Mesenchymal stem cell (in vitro differentiated cells and primary cell): Measurements from ENCODE around the gene PODXL2.

Experiments
- DNase-seq: peaks from one replicate; pipeline ENCODE4 v3.0.0-alpha.2; 2013
- H2AFZ ChIP-seq: one replicate; pipeline ENCODE4 v1.6.1; 2013; ENCODE audit warnings: low read depth, mild to moderate bottlenecking, control low read depth, inconsistent platforms, low read length, moderate library complexity
- H2AK5ac ChIP-seq: 2 replicates; pipeline ENCODE4 v1.6.1; 2013; ENCODE audit warnings: low read length, moderate library complexity, mild to moderate bottlenecking, inconsistent platforms; ENCODE audit not compliant: severe bottlenecking
- H2BK120ac ChIP-seq: one replicate; pipeline ENCODE4 v1.6.1; 2013; ENCODE audit warnings: low read depth, mild to moderate bottlenecking, inconsistent platforms, low read length, moderate library complexity
- H2BK12ac ChIP-seq, 2 experiments: one replicate each; pipeline ENCODE4 v1.6.1; 2013; ENCODE audit warnings: inconsistent platforms in 2 of 2, low read length in 2 of 2, mild to moderate bottlenecking in 2 of 2, moderate library complexity in 2 of 2, control low read depth in 1 of 2
- H2BK15ac ChIP-seq: one replicate; pipeline ENCODE4 v1.6.1; 2013; ENCODE audit warnings: mild to moderate bottlenecking, low read depth, inconsistent platforms; ENCODE audit not compliant: poor library complexity, severe bottlenecking
- H2BK5ac ChIP-seq: 2 replicates; pipeline ENCODE4 v1.6.1; 2013; ENCODE audit warnings: low read depth, mild to moderate bottlenecking, low read length, control low read depth, inconsistent platforms; ENCODE audit not compliant: poor library complexity, severe bottlenecking
- H3K14ac ChIP-seq, 2 experiments: one replicate each; pipeline ENCODE4 v1.6.1; 2013; ENCODE audit warnings: inconsistent platforms in 2 of 2, low read length in 2 of 2, control low read depth in 1 of 2, mild to moderate bottlenecking in 1 of 2, moderate library complexity in 1 of 2
- H3K18ac ChIP-seq, 2 experiments: one replicate each; pipeline ENCODE4 v1.6.1; 2013; ENCODE audit warnings: inconsistent platforms in 2 of 2, low read length in 2 of 2, control low read depth in 1 of 2, low read depth in 1 of 2, mild to moderate bottlenecking in 1 of 2
- H3K23ac ChIP-seq, 2 experiments: one replicate each; pipeline ENCODE4 v1.6.1; 2013; ENCODE audit warnings: inconsistent platforms in 2 of 2, low read length in 2 of 2, mild to moderate bottlenecking in 2 of 2, moderate library complexity in 2 of 2, control low read depth in 1 of 2
- H3K27ac ChIP-seq: 2 replicates; pipeline ENCODE4 v1.5.1; 2013; ENCODE audit warnings: mild to moderate bottlenecking, moderate library complexity, low read length, control low read depth, inconsistent platforms; ENCODE audit not compliant: poor library complexity, severe bottlenecking
- H3K27me3 ChIP-seq, 2 experiments: 2 replicates each; pipeline versions ENCODE4 v1.6.1 to v1.7.0; 2013; ENCODE audit warnings: low read length in 2 of 2, mild to moderate bottlenecking in 2 of 2, moderate library complexity in 2 of 2, control low read depth in 1 of 2, inconsistent platforms in 1 of 2; ENCODE audit not compliant: control insufficient read depth in 1 of 2, insufficient read depth in 1 of 2
- H3K36me3 ChIP-seq, 2 experiments: 2 replicates each; pipeline versions ENCODE4 v1.6.1 to v1.7.0; 2013; ENCODE audit warnings: low read length in 2 of 2, control low read depth in 1 of 2, inconsistent platforms in 1 of 2, low read depth in 1 of 2, mild to moderate bottlenecking in 1 of 2; ENCODE audit not compliant: insufficient read depth in 2 of 2, control insufficient read depth in 1 of 2
- H3K4ac ChIP-seq, 2 experiments: one replicate each; pipeline ENCODE4 v1.6.1; 2013; ENCODE audit warnings: inconsistent platforms in 2 of 2, low read length in 2 of 2, mild to moderate bottlenecking in 2 of 2, moderate library complexity in 2 of 2, control low read depth in 1 of 2, low read depth in 1 of 2
- H3K4me1 ChIP-seq: 2 replicates; pipeline ENCODE4 v1.6.1; 2013; ENCODE audit warnings: low read depth, low read length, control low read depth; ENCODE audit not compliant: control insufficient read depth, insufficient read depth
- H3K4me2 ChIP-seq: 2 replicates; pipeline ENCODE4 v1.6.1; 2013; ENCODE audit warnings: low read length, mild to moderate bottlenecking, inconsistent platforms; ENCODE audit not compliant: poor library complexity, severe bottlenecking
- H3K4me3 ChIP-seq, 2 experiments: 2 replicates each; pipeline versions ENCODE4 v1.5.1 to v1.7.0; 2013; ENCODE audit warnings: low read length in 2 of 2, mild to moderate bottlenecking in 2 of 2, control low read depth in 1 of 2, low read depth in 1 of 2; ENCODE audit not compliant: insufficient read depth in 1 of 2
- H3K79me1 ChIP-seq: replicated peaks from 2 replicates; pipeline ENCODE4 v1.6.1; 2013; ENCODE audit warnings: mild to moderate bottlenecking, control low read depth, low read length, inconsistent platforms; ENCODE audit not compliant: poor library complexity, severe bottlenecking
- H3K9ac ChIP-seq: 2 replicates; pipeline ENCODE4 v1.7.0; 2013; ENCODE audit warnings: mild to moderate bottlenecking, low read length, moderate library complexity
- H3K9me3 ChIP-seq: 2 replicates; pipeline ENCODE4 v1.7.0; 2013; ENCODE audit warnings: mild to moderate bottlenecking, low read length; ENCODE audit not compliant: control insufficient read depth
- H4K8ac ChIP-seq: one replicate; pipeline ENCODE4 v1.6.1; 2013; ENCODE audit warnings: inconsistent platforms, mild to moderate bottlenecking, low read length, moderate library complexity
- H4K91ac ChIP-seq: one replicate; pipeline ENCODE4 v1.6.1; 2013; ENCODE audit warnings: mild to moderate bottlenecking, low read length, inconsistent platforms
- WGBS: methylation state at CpG from one replicate; pipeline ENCODE4 v1.1.7; 2013; ENCODE audit warnings: mixed read lengths; 5-methylcytosine and 5-hydroxymethylcytosine counted together

Gene PODXL2

DNA sequence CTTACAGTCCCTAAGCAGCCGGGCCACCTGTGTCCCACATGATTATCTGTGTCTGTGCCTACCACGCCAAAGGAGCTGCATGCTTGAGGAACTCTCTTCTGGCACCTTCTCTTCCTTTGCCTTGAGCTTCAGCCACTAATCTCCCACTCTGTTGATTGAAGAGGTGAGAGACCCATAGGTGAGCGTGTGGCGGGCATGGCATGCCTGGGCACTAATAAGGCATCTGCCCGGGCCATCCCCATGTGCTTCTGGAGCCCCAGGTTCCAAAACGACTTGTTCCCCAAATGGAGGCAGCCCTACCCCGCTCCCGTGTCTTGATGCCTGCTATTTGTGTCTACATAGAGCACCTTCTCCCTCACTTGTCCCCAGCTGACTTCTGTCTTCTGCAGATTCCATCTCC is 17.7 kb upstream of the PODXL2 start:
- H3K9me3 ChIP-seq = no peaks in the 10 kb centered on the region
- no peak overlapping the region for H3K9ac ChIP-seq
- H3K4me2 ChIP-seq = no peak overlapping the region
- peaks cover 36 to 49% of the 10 kb centered on the region in 2 experiments for H3K36me3 ChIP-seq
- no peak for DNase-seq
- H3K27me3 ChIP-seq = no peaks in the 10 kb centered on the region
- 96% methylated on average over 8 of the region's 8 CpGs for WGBS
- no peak overlapping the region for H4K8ac ChIP-seq
- H4K91ac ChIP-seq = no peak overlapping the region
- no peak overlapping the region for H3K27ac ChIP-seq
- no peak overlapping the region for H2AFZ ChIP-seq
- peaks cover 2% of the 10 kb centered on the region for H3K79me1 ChIP-seq
- H2AK5ac ChIP-seq = no peak overlapping the region
- no peak overlapping the region for H2BK12ac ChIP-seq
- H2BK120ac ChIP-seq = no peak overlapping the region
- H3K4ac ChIP-seq = no peak overlapping the region
- H3K4me3 ChIP-seq = no peak overlapping the region
- no peak overlapping the region for H3K14ac ChIP-seq
- no peak overlapping the region for H2BK15ac ChIP-seq
- no peak overlapping the region for H2BK5ac ChIP-seq
- H3K23ac ChIP-seq = no peak overlapping the region
- no peak overlapping the region for H3K18ac ChIP-seq
- peaks cover 12% of the 10 kb centered on the region for H3K4me1 ChIP-seq

DNA sequence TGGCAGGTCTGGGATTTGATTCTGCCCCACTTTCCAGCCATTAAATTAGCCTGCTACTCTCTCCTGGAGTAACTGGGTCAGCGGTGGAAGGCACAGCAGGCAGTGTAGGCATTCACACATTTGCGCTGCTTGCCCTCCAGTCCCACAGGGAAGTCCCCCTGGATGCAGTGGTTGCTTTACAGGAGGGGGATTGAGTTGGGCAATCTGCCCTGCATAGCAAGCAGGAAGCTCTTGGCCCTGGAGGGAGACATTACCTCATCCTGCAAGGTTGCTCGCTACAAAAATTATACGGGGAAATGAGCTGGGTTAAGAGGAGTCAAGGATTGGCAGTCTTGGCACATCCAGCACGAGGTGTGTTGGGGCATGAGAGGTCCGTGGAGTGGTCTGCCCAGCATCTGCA is 16.0 kb upstream of the PODXL2 start:
- no peak overlapping the region for H2BK12ac ChIP-seq
- no peak overlapping the region for H2BK15ac ChIP-seq
- H3K9ac ChIP-seq = no peak overlapping the region
- H3K27ac ChIP-seq = no peak overlapping the region
- no peak overlapping the region for H2BK5ac ChIP-seq
- no peak overlapping the region for H3K18ac ChIP-seq
- no peak overlapping the region for H3K23ac ChIP-seq
- H3K4ac ChIP-seq = no peak overlapping the region
- no peak overlapping the region for H3K14ac ChIP-seq
- DNase-seq = no peak
- H3K4me3 ChIP-seq = no peak overlapping the region
- H3K79me1 ChIP-seq = peaks cover 2% of the 10 kb centered on the region
- no peaks in the 10 kb centered on the region for H3K9me3 ChIP-seq
- no peak overlapping the region for H2AFZ ChIP-seq
- H3K4me1 ChIP-seq = peaks cover 12% of the 10 kb centered on the region
- no peak overlapping the region for H3K4me2 ChIP-seq
- no peak overlapping the region for H2AK5ac ChIP-seq
- no peak overlapping the region for H4K8ac ChIP-seq
- H3K36me3 ChIP-seq = peaks cover 37 to 48% of the 10 kb centered on the region in 2 experiments
- no peaks in the 10 kb centered on the region for H3K27me3 ChIP-seq
- no peak overlapping the region for H4K91ac ChIP-seq
- H2BK120ac ChIP-seq = no peak overlapping the region
- WGBS = 92% methylated on average over 6 of the region's 6 CpGs

DNA sequence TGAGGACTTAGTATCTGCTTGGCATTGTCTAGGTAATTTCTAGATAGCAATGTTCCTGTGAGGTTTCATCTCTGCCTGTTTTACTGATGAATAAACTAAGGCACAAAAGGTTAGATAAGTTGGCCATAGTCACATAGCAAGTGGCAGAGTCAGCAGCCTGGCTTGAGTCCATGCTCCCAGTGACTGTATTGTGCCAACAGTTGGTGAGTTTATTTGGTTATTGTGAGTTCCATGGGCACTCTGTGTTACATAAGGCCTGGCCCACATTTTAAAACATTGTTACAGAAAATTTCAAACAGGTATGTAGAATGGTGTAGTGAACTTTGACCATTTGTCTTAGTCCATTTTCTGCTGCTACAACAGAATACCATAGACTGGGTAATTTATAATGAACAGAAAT is 15.6 kb upstream of the PODXL2 start:
- Histone ChIP-seq H3K4me2 (no peak overlapping the region), H2BK120ac (no peak overlapping the region), H3K9me3 (no peaks in the 10 kb centered on the region), H2AFZ (no peak overlapping the region), H3K27ac (no peak overlapping the region), H3K4me3 (no peak overlapping the region), H3K9ac (no peak overlapping the region), H4K8ac (no peak overlapping the region), H3K4me1 (peaks cover 12% of the 10 kb centered on the region), H2AK5ac (no peak overlapping the region), H3K27me3 (no peaks in the 10 kb centered on the region), H3K18ac (no peak overlapping the region), H3K23ac (no peak overlapping the region), H3K4ac (no peak overlapping the region), H3K36me3 (peaks cover 37 to 48% of the 10 kb centered on the region in 2 experiments), H3K14ac (no peak overlapping the region), H3K79me1 (peaks cover 2% of the 10 kb centered on the region), H4K91ac (no peak overlapping the region), H2BK15ac (no peak overlapping the region), H2BK5ac (no peak overlapping the region), H2BK12ac (no peak overlapping the region)
- DNase-seq = no peak

DNA sequence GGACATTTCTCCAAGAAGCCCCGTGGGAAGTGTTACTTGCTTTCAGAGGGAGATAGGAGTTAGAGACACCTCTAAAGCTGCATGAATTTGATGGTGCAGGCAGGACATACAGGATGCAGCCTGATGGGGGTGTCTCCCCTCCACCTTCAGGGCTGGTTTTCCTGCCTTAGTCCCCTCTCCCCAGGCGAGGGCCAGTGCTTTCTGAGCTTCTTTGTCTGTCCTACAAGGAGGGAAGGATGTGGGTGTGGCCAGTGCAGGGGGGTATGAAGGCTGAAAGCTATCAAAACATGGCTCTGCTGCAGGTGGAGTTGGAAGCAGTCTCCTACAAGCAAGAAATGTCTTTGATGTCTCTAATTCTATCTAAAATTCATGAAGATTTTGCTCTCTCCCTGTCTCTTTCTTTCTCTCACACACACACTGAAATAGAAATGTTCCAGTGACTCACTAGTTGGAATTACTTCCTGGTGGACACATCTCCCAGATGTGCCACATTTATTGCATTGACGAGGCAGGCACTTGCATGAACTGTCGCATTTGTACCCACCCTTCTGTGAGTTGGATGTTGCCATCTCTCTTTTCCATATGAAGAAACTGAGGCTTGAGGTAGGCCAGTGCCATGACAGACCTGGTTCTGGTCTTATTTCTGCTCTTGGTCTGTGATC is 13.9 kb upstream of the PODXL2 start:
- Histone ChIP-seq H3K36me3 (peaks cover 37 to 47% of the 10 kb centered on the region in 2 experiments), H3K9me3 (no peaks in the 10 kb centered on the region), H3K4ac (no peak overlapping the region), H3K23ac (no peak overlapping the region), H3K4me1 (peaks cover 12% of the 10 kb centered on the region), H2BK120ac (no peak overlapping the region), H3K27me3 (no peaks in the 10 kb centered on the region), H3K27ac (no peak overlapping the region), H3K9ac (no peak overlapping the region), H2BK12ac (no peak overlapping the region), H2AK5ac (no peak overlapping the region), H4K8ac (no peak overlapping the region), H2AFZ (no peak overlapping the region), H3K4me3 (no peak overlapping the region), H3K4me2 (no peak overlapping the region), H3K79me1 (peaks cover 2% of the 10 kb centered on the region), H4K91ac (no peak overlapping the region), H2BK5ac (no peak overlapping the region), H3K18ac (no peak overlapping the region), H2BK15ac (no peak overlapping the region), H3K14ac (no peak overlapping the region)
- DNase-seq = no peak
- 84% methylated on average over 4 of the region's 4 CpGs for WGBS
